SK-N-SH treated with all-trans-retinoic acid at 6 μM for 48 hours (cell line): ENCODE measurements around the gene ARF1.

Experiments
- ATAC-seq: fragments of 200-7000 bp; cut with Tn5 transposase; 3 replicates; pipeline ENCODE4 v1.9.1; 2020; ENCODE audit warnings: mild to moderate bottlenecking, moderate library complexity
- ARNTL ChIP-seq: fragments of 450-650 bp; formaldehyde crosslinking; IDR thresholded peaks from 2 replicates; pipeline ENCODE4 v1.5.0; 2020; ENCODE audit warnings: low read depth, mild to moderate bottlenecking, moderate library complexity, borderline replicate concordance
- BACH2 ChIP-seq: fragments of 250-450 bp; sonication (Bioruptor Pico); IDR thresholded peaks from 2 replicates; pipeline ENCODE4 v1.9.0; 2021; ENCODE audit warnings: mild to moderate bottlenecking, borderline replicate concordance
- CSDC2 ChIP-seq: fragments of 250-450 bp; sonication (Bioruptor Pico); IDR thresholded peaks from 2 replicates; pipeline ENCODE4 v1.5.0; 2020; ENCODE audit warnings: mild to moderate bottlenecking, moderate library complexity
- CSRNP3 ChIP-seq: fragments of 250-450 bp; sonication (Bioruptor Pico); IDR thresholded peaks from 2 replicates; pipeline ENCODE4 v1.5.1; 2021; ENCODE audit warnings: mild to moderate bottlenecking, moderate library complexity
- ESRRG ChIP-seq: fragments of 250-450 bp; sonication (Bioruptor Pico); IDR thresholded peaks from 2 replicates; pipeline ENCODE4 v1.6.1; 2021; ENCODE audit warnings: mild to moderate bottlenecking
- GLIS3 ChIP-seq: fragments of 250-450 bp; sonication (Bioruptor Pico); IDR thresholded peaks from 2 replicates; pipeline ENCODE4 v1.5.0; 2020; ENCODE audit warnings: mild to moderate bottlenecking, moderate library complexity
- ISL1 ChIP-seq: fragments of 250-450 bp; sonication (Bioruptor Pico); IDR thresholded peaks from 2 replicates; pipeline ENCODE4 v2.1.2; 2022; ENCODE audit warnings: mild to moderate bottlenecking, moderate library complexity
- OSR1 ChIP-seq: fragments of 250-450 bp; sonication (Bioruptor Pico); IDR thresholded peaks from 2 replicates; pipeline ENCODE4 v1.8.0; 2022; ENCODE audit warnings: moderate library complexity, mild to moderate bottlenecking, inconsistent platforms
- PATZ1 ChIP-seq: fragments of 250-450 bp; sonication (Bioruptor Pico); IDR thresholded peaks from 2 replicates; pipeline ENCODE4 v1.8.0; 2020; ENCODE audit warnings: mild to moderate bottlenecking, moderate library complexity, borderline replicate concordance
- PPARA ChIP-seq: fragments of 250-450 bp; sonication (Bioruptor Pico); IDR thresholded peaks from 2 replicates; pipeline ENCODE4 v1.5.0; 2020; ENCODE audit warnings: mild to moderate bottlenecking, borderline replicate concordance
- RARB ChIP-seq: fragments of 250-450 bp; sonication (Bioruptor Pico); IDR thresholded peaks from 2 replicates; pipeline ENCODE4 v1.8.0; 2021; ENCODE audit warnings: mild to moderate bottlenecking, moderate library complexity
- SNAI2 ChIP-seq: fragments of 250-450 bp; sonication (Bioruptor Pico); IDR thresholded peaks from 2 replicates; pipeline ENCODE4 v1.5.0; 2020; ENCODE audit warnings: mild to moderate bottlenecking, moderate library complexity
- TCF4 ChIP-seq: fragments of 250-450 bp; sonication (Bioruptor Pico); IDR thresholded peaks from 2 replicates; pipeline ENCODE4 v1.8.0; 2021; ENCODE audit warnings: mild to moderate bottlenecking, moderate library complexity, borderline replicate concordance
- TOX ChIP-seq: fragments of 250-450 bp; sonication (Bioruptor Pico); IDR thresholded peaks from 2 replicates; pipeline ENCODE4 v1.8.0; 2021; ENCODE audit warnings: mild to moderate bottlenecking, moderate library complexity, borderline replicate concordance
- ZC3H10 ChIP-seq: fragments of 250-450 bp; sonication (Bioruptor Pico); IDR thresholded peaks from 2 replicates; pipeline ENCODE4 v1.5.1; 2021; ENCODE audit warnings: mild to moderate bottlenecking, moderate library complexity
- ZFP3 ChIP-seq: fragments of 250-450 bp; sonication (Bioruptor Pico); IDR thresholded peaks from 2 replicates; pipeline ENCODE4 v1.5.0; 2020; ENCODE audit warnings: mild to moderate bottlenecking, moderate library complexity
- ZFP30 ChIP-seq: fragments of 450-650 bp; formaldehyde crosslinking; IDR thresholded peaks from 2 replicates; pipeline ENCODE4 v1.5.0; 2022; ENCODE audit warnings: mild to moderate bottlenecking, moderate library complexity
- ZNF565 ChIP-seq: fragments of 450-650 bp; formaldehyde crosslinking; conservative IDR thresholded peaks from 2 replicates; pipeline ENCODE4 v1.5.0; 2020; ENCODE audit warnings: low read depth, mild to moderate bottlenecking, moderate library complexity
- ZNF70 ChIP-seq: fragments of 450-650 bp; formaldehyde crosslinking; IDR thresholded peaks from 2 replicates; pipeline ENCODE4 v1.5.0; 2020; ENCODE audit warnings: mild to moderate bottlenecking, moderate library complexity
- TF ChIP-seq, protein P1 (sequence below): fragments of 250-450 bp; sonication (Bioruptor Pico); IDR thresholded peaks from 2 replicates; pipeline ENCODE4 v1.5.1; 2020; ENCODE audit warnings: low read depth, mild to moderate bottlenecking, moderate library complexity
- TF ChIP-seq, protein P2 (sequence below): fragments of 250-450 bp; sonication (Bioruptor Pico); IDR thresholded peaks from 2 replicates; pipeline ENCODE4 v1.5.0; 2020; ENCODE audit warnings: mild to moderate bottlenecking, moderate library complexity
- TF ChIP-seq, protein P3 (sequence below): fragments of 250-450 bp; sonication (Bioruptor Pico); IDR thresholded peaks from 2 replicates; pipeline ENCODE4 v1.8.0; 2021; ENCODE audit warnings: low read depth, mild to moderate bottlenecking, moderate library complexity, borderline replicate concordance

The ARF1 gene

DNA sequence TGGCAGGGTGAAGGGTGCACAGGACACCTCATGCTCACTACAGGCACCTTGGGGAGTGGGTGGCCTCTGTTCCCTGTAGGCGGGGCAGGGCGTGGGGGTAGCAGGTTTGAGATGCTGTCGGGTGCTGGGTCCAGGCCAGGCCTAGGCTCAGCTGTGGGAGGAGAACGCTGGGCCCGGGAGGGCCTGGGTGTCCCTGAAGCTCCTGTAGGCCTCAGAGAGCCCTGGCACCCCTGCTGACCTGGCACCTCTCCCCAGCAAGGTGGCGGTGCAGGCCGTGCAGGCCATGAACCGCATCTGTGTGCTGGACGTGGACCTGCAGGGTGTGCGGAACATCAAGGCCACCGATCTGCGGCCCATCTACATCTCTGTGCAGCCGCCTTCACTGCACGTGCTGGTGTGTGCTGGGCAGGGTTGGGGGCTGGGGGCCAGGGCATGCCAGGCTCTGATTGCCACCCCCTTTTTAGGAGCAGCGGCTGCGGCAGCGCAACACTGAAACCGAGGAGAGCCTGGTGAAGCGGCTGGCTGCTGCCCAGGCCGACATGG lies 64.7 kb downstream of the ARF1 start (continued):
- TF ChIP-seq CSRNP3 (CRISPR knock-in tag): no peak
- TF ChIP-seq ZC3H10: no peak

DNA sequence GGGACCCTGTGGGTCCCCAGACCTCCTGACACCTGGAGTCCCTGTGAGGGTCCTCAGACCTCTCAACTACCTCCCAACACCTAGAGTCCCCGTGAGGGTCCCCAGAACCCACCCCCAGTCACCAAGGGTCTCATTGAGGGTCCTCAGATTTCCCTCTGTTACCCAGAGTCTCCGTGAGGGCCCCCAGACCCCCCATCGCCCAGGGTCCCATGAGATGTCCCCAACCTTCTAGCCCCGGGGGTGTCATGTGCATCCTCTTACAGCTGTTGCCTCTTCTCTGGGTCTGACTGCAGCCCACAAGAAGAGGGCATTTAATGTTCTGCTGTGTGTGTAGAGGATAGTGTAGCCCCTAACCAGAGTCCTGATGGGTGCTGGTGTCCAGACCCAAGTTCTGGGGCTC lies 65.3 kb downstream of the ARF1 start:
- ATAC-seq: no peak
- TF ChIP-seq TOX (CRISPR knock-in tag) (no peak), ZFP3 (CRISPR knock-in tag) (no peak), CSRNP3 (CRISPR knock-in tag) (no peak), ISL1 (no peak), RARB (CRISPR knock-in tag) (no peak), SNAI2 (CRISPR knock-in tag) (no peak), CSDC2 (CRISPR knock-in tag) (no peak), ESRRG (CRISPR knock-in tag) (no peak), TCF4 (CRISPR knock-in tag) (no peak), PPARA (CRISPR knock-in tag) (no peak), ZNF70 (CRISPR knock-in tag) (no peak), ZFP30 (no peak), ZC3H10 (no peak)
- TF ChIP-seq, protein P1, sequence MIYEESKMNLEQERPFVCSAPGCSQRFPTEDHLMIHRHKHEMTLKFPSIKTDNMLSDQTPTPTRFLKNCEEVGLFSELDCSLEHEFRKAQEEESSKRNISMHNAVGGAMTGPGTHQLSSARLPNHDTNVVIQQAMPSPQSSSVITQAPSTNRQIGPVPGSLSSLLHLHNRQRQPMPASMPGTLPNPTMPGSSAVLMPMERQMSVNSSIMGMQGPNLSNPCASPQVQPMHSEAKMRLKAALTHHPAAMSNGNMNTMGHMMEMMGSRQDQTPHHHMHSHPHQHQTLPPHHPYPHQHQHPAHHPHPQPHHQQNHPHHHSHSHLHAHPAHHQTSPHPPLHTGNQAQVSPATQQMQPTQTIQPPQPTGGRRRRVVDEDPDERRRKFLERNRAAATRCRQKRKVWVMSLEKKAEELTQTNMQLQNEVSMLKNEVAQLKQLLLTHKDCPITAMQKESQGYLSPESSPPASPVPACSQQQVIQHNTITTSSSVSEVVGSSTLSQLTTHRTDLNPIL: no peak
- TF ChIP-seq, protein P2, sequence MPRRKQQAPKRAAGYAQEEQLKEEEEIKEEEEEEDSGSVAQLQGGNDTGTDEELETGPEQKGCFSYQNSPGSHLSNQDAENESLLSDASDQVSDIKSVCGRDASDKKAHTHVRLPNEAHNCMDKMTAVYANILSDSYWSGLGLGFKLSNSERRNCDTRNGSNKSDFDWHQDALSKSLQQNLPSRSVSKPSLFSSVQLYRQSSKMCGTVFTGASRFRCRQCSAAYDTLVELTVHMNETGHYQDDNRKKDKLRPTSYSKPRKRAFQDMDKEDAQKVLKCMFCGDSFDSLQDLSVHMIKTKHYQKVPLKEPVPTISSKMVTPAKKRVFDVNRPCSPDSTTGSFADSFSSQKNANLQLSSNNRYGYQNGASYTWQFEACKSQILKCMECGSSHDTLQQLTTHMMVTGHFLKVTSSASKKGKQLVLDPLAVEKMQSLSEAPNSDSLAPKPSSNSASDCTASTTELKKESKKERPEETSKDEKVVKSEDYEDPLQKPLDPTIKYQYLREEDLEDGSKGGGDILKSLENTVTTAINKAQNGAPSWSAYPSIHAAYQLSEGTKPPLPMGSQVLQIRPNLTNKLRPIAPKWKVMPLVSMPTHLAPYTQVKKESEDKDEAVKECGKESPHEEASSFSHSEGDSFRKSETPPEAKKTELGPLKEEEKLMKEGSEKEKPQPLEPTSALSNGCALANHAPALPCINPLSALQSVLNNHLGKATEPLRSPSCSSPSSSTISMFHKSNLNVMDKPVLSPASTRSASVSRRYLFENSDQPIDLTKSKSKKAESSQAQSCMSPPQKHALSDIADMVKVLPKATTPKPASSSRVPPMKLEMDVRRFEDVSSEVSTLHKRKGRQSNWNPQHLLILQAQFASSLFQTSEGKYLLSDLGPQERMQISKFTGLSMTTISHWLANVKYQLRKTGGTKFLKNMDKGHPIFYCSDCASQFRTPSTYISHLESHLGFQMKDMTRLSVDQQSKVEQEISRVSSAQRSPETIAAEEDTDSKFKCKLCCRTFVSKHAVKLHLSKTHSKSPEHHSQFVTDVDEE (CRISPR knock-in tag): no peak

DNA sequence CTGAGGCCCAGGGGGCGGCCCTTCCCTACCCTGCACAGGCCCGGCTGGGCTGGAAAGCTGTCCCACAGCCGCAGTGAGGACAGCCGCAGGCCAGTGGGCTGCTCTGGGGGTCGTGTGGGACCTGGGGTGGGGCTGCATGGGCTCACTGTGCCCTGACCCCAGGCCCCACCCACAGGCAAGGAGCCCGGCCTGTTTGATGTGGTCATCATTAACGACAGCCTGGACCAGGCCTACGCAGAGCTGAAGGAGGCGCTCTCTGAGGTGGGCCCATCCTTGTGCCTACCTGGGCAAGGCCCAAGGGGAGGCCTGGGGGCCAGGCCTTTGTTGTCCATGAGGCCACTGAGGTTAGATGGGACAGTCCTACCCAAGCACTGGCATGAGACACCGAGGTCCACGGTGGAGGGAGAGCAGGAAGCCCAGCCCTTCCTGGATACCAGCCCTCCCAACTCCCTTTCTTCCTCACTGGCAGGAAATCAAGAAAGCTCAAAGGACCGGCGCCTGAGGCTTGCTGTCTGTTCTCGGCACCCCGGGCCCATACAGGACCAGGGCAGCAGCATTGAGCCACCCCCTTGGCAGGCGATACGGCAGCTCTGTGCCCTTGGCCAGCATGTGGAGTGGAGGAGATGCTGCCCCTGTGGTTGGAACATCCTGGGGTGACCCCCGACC lies 65.8 kb downstream of the ARF1 start:
- no peak for ATAC-seq
- no peak for TF ChIP-seq ZFP3 (CRISPR knock-in tag)
- TF ChIP-seq ZNF70 (CRISPR knock-in tag): no peak
- TF ChIP-seq TCF4 (CRISPR knock-in tag): no peak
- no peak for TF ChIP-seq ZC3H10
- TF ChIP-seq ISL1: no peak
- no peak for TF ChIP-seq CSDC2 (CRISPR knock-in tag)
- no peak for TF ChIP-seq OSR1 (CRISPR knock-in tag)
- TF ChIP-seq PPARA (CRISPR knock-in tag): no peak
- no peak for TF ChIP-seq PATZ1 (CRISPR knock-in tag)
- TF ChIP-seq, protein P3, sequence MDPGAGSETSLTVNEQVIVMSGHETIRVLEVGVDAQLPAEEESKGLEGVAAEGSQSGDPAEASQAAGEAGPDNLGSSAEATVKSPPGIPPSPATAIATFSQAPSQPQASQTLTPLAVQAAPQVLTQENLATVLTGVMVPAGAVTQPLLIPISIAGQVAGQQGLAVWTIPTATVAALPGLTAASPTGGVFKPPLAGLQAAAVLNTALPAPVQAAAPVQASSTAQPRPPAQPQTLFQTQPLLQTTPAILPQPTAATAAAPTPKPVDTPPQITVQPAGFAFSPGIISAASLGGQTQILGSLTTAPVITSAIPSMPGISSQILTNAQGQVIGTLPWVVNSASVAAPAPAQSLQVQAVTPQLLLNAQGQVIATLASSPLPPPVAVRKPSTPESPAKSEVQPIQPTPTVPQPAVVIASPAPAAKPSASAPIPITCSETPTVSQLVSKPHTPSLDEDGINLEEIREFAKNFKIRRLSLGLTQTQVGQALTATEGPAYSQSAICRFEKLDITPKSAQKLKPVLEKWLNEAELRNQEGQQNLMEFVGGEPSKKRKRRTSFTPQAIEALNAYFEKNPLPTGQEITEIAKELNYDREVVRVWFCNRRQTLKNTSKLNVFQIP (CRISPR knock-in tag): no peak
- no peak for TF ChIP-seq SNAI2 (CRISPR knock-in tag)
- no peak for TF ChIP-seq BACH2 (CRISPR knock-in tag)
- TF ChIP-seq, protein P2 (CRISPR knock-in tag): no peak
- no peak for TF ChIP-seq ZNF565 (CRISPR knock-in tag)
- no peak for TF ChIP-seq RARB (CRISPR knock-in tag)
- TF ChIP-seq ARNTL (CRISPR knock-in tag): no peak
- TF ChIP-seq TOX (CRISPR knock-in tag): no peak
- no peak for TF ChIP-seq GLIS3 (CRISPR knock-in tag)
- TF ChIP-seq, all 23 proteins: peak for 0
